ENCODE data around the gene GSG1L.

DNA sequence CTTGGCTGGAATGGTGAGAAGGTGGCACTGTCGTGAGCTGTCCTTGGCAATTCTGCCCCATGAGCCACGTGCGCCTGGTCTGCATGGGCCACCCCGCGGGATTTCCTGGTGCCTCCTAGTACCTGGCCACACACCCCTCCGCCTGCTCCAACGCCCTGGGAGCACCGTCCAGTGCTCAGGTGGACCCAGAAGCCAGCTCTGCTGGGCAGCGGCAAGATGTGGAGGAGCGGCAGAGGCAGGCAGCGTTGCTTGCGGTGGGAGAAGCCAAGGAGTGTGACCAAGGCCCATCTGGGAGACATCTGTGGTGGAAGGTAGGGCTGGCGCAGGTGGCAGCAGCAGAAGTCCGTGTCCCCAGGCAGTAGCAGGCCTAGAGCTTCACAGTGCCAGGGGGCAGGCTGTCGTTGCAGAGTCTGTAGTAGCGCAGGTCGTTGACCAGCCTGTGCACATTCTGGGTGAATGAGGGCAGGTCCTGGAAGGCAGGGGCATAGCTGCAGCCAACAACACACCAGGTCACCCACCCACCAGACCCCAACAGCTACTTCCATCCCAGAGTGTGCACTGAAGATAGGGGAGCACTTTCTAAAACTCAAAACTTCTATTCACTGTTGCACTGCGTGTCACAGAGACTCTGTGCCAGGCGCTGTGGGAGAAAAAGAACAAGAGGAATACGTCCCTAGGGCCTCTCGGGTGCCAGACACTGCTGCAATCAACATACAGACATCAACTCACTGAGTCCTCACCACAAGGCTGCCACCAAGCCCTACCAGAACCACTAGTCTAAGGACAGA lies 34.9 kb upstream of the GSG1L start:
- TF ChIP-seq GABPA (IDR thresholded peaks at IDR 0.05 in 1 of 2, conservative IDR thresholded peaks at IDR 0.05 in 1 of 2): no peak
- TF ChIP-seq CTCF (IDR thresholded peaks at IDR 0.05; ENCODE audit: low read depth, low read length, missing input control): no peak
- no peak for TF ChIP-seq REST (IDR thresholded peaks at IDR 0.05)
- TF ChIP-seq RAD21 (IDR thresholded peaks at IDR 0.05): no peak
- no peak for TF ChIP-seq EGR1 (IDR thresholded peaks at IDR 0.05; ENCODE audit: low read depth in 2 of 2)
- TF ChIP-seq, protein P1, sequence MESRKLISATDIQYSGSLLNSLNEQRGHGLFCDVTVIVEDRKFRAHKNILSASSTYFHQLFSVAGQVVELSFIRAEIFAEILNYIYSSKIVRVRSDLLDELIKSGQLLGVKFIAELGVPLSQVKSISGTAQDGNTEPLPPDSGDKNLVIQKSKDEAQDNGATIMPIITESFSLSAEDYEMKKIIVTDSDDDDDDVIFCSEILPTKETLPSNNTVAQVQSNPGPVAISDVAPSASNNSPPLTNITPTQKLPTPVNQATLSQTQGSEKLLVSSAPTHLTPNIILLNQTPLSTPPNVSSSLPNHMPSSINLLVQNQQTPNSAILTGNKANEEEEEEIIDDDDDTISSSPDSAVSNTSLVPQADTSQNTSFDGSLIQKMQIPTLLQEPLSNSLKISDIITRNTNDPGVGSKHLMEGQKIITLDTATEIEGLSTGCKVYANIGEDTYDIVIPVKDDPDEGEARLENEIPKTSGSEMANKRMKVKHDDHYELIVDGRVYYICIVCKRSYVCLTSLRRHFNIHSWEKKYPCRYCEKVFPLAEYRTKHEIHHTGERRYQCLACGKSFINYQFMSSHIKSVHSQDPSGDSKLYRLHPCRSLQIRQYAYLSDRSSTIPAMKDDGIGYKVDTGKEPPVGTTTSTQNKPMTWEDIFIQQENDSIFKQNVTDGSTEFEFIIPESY (IDR thresholded peaks at IDR 0.05): no peak
- no peak for TF ChIP-seq JUND (IDR thresholded peaks at IDR 0.05)
- no peak for TF ChIP-seq YY1 (IDR thresholded peaks at IDR 0.05)
- TF ChIP-seq SP1 (IDR thresholded peaks at IDR 0.05): no peak
- TF ChIP-seq, protein P2, sequence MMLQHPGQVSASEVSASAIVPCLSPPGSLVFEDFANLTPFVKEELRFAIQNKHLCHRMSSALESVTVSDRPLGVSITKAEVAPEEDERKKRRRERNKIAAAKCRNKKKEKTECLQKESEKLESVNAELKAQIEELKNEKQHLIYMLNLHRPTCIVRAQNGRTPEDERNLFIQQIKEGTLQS (IDR thresholded peaks at IDR 0.05): no peak
- TF ChIP-seq FOXA2 (IDR thresholded peaks at IDR 0.05): no peak
